ENCODE data around the gene MBD3. TPM values are rescaled to one million over a fixed set of nuclear protein-coding genes. Genes with fewer than 3 reads are reported as not detected.

MBD3 gene
- total and polyA plus RNA-seq, 5 donors = 45.8 to 96.2 (median 62.9) TPM

DNA sequence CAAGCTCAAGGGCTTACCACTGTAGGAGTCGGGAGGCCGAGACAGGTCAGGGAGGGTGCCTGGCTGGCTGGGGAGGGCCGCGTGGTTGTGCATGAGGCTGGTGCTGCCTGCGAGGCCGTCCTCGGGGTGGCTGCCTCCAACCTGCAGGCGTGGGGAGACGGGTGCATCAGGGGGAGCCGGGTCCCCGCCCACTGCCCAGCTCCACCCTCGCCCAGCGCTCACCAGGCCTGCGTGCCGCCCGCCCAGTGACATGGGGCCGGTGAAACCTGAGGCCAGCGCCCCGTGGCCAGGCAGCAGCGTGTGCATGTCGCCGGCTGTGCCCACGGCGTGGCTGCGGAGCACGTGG is 26.4 kb upstream of the MBD3 start:
- Histone ChIP-seq H3K27ac (ENCODE audit: low read length) (no peak overlapping the region), H3K4me1 (ENCODE audit: control insufficient read depth, insufficient read depth, low read length) (no peaks in the 10 kb centered on the region), H3K27me3 (ENCODE audit: control insufficient read depth, insufficient read depth) (no peaks in the 10 kb centered on the region), H3K4me3 (ENCODE audit: low read length) (no peak overlapping the region), H3K9me3 (ENCODE audit: control insufficient read depth, low read length) (no peaks in the 10 kb centered on the region)
- ATAC-seq = no peak
- 94% methylated on average over 26 of the region's 26 CpGs for WGBS
- DNase-seq = peak in 2 of 3 donors; percentile 34 to 56
- intact Hi-C loops (cut with DNase I) = no loop called here

DNA sequence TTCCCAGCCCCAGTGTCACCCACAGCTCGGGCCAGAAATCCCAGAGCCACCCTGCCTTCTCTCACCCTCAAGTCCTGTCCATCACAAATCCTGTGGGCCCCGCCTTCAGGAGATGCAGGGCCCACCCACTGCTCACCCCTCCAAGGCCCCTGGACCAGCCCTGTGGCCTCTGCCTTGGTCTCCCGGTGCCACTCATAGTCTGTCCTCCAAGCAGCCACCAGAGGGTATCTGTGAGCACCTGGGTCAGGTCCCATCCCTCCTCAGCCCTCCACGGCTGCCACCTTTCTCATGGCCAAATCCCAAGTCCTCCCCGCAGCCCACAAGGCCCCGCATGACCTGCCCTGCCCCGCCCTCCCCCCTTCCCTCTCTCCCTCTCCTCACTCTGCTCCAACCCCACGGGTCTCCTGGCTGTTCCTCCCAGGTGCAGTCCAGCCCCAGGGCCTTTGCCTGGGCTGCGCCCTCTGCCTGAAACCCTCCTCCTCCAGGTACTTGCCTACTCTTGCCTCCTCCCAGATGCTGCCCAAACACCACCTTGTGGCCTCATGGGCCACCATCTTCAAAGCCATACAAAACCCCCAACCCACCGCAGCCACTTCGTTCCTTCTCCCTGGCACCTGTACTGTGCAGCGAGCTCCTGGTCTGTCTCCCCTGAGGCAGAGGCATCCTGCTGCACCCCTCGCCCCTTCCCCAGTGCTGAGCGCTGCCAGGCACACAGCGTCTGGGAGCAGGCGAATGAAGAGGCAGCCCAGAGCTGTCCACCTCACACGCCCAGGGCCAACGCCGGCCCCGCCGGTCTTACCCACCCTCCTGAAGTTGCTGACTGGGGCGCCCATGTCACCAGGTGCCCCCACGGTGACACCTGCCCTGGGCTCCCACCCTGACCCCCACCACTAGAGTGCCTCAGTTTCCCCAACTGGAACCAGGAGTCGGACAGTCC is 25.8 kb upstream of the MBD3 start:
- DNase-seq (peak in 2 of 3 donors; percentile 51 to 63), ATAC-seq (peak in 1 of 2 donors; percentile 44)
- no peak overlapping the region for H3K27ac ChIP-seq (ENCODE audit: low read length)
- intact Hi-C loops (cut with DNase I) = no loop called here
- no peaks in the 10 kb centered on the region for H3K9me3 ChIP-seq (ENCODE audit: control insufficient read depth, low read length)
- H3K4me3 ChIP-seq (ENCODE audit: low read length) = no peak overlapping the region
- WGBS = 83% methylated on average over 24 of the region's 24 CpGs
- no peaks in the 10 kb centered on the region for H3K27me3 ChIP-seq (ENCODE audit: control insufficient read depth, insufficient read depth)
- H3K4me1 ChIP-seq (ENCODE audit: control insufficient read depth, insufficient read depth, low read length) = no peaks in the 10 kb centered on the region

DNA sequence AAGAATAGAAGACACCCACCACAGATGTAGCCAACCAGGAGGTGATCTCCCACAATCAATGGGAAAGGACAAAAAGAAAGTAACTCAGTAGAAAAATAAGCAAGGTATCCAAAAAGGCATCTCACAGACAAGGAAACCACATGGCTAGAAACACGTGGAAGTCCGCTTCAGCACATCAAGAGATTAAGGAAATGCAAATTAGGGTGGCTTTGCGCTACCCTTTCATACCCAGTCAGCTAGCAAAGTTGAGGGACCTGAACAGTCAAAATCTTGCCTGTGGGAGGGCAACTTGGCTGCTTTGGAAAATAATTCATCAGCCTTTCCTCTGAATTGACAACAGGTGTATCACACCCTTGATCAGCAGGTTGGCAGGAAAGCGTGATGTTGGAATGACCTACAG is 24.2 kb upstream of the MBD3 start:
- no peak for DNase-seq
- H3K4me1 ChIP-seq (ENCODE audit: control insufficient read depth, insufficient read depth, low read length) = no peaks in the 10 kb centered on the region
- intact Hi-C loops (cut with DNase I) = no loop called here
- no peaks in the 10 kb centered on the region for H3K9me3 ChIP-seq (ENCODE audit: control insufficient read depth, low read length)
- no peak for ATAC-seq
- WGBS = 64% methylated on average over 4 of the region's 4 CpGs
- H3K27ac ChIP-seq (ENCODE audit: low read length) = no peak overlapping the region
- no peaks in the 10 kb centered on the region for H3K27me3 ChIP-seq (ENCODE audit: control insufficient read depth, insufficient read depth)
- no peak overlapping the region for H3K4me3 ChIP-seq (ENCODE audit: low read length)

DNA sequence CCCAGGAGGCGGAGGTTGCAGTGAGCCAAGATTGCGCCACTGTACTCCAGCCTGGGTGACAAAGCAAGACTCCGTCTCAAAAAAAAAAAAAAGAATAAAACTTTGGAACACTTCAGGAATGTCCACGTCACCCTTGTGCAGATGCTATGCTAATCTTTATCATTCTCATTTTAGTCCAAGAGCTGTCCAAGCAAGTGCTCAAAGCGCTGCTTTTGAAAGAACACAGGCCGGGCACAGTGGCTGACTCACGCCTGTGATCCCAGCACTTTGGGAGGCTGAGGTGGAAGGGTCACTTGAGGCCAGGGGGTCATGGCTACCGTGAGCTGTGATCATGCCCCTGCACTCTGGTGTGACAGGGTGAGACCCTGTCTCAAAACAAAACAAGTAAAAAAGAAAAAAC is 23.7 kb upstream of the MBD3 start:
- DNase-seq (peak in 1 of 3 donors; percentile 22), ATAC-seq (no peak)

DNA sequence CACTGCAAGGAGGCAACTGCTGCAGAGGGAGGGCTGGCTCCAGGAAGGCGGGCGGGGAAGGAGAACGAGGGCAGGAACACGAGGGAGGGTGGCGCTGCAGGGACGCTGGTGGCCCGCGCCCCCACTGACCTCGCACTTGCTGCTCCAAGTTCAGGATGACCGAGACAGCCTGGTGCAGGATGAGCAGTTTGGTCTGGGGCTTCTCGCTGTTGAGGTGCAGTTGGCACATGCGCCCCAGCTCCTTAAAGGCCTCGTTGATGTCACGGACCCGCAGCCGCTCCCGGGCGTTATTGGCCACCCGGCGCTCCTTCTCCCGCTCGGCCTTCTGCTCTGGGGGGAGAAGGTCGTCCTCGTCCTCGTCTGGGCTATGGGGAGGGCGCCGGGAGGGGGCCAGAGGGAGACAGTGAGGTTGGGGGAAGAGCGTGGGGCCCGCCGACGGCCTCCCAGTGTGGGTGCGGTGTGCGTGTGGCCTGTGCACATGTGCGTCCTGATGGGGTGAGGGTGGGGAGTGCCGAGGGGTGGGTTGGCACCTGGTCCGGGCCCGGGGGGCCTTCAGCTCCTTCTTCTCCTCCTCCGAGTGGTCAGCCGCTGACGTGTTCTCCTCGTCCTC is 22.6 kb upstream of the MBD3 start:
- peak in 2 of 3 donors; percentile 41 to 62 for DNase-seq
- intact Hi-C loops (cut with DNase I) = no loop called here
- 90% methylated on average over 41 of the region's 41 CpGs for WGBS
- H3K4me1 ChIP-seq (ENCODE audit: control insufficient read depth, insufficient read depth, low read length) = no peaks in the 10 kb centered on the region
- no peak for ATAC-seq
- H3K27me3 ChIP-seq (ENCODE audit: control insufficient read depth, insufficient read depth) = no peaks in the 10 kb centered on the region
- no peak overlapping the region for H3K27ac ChIP-seq (ENCODE audit: low read length)
- no peaks in the 10 kb centered on the region for H3K9me3 ChIP-seq (ENCODE audit: control insufficient read depth, low read length)
- H3K4me3 ChIP-seq (ENCODE audit: low read length) = no peak overlapping the region

More for the DNA sequence above, 23.7 kb upstream of the MBD3 start:
- Histone ChIP-seq H3K4me1 (ENCODE audit: control insufficient read depth, insufficient read depth, low read length) (no peaks in the 10 kb centered on the region), H3K4me3 (ENCODE audit: low read length) (no peak overlapping the region), H3K27ac (ENCODE audit: low read length) (no peak overlapping the region), H3K27me3 (ENCODE audit: control insufficient read depth, insufficient read depth) (no peaks in the 10 kb centered on the region), H3K9me3 (ENCODE audit: control insufficient read depth, low read length) (no peaks in the 10 kb centered on the region)
- intact Hi-C loops (cut with DNase I) = no loop called here
- WGBS = 64% methylated on average over 8 of the region's 8 CpGs

DNA sequence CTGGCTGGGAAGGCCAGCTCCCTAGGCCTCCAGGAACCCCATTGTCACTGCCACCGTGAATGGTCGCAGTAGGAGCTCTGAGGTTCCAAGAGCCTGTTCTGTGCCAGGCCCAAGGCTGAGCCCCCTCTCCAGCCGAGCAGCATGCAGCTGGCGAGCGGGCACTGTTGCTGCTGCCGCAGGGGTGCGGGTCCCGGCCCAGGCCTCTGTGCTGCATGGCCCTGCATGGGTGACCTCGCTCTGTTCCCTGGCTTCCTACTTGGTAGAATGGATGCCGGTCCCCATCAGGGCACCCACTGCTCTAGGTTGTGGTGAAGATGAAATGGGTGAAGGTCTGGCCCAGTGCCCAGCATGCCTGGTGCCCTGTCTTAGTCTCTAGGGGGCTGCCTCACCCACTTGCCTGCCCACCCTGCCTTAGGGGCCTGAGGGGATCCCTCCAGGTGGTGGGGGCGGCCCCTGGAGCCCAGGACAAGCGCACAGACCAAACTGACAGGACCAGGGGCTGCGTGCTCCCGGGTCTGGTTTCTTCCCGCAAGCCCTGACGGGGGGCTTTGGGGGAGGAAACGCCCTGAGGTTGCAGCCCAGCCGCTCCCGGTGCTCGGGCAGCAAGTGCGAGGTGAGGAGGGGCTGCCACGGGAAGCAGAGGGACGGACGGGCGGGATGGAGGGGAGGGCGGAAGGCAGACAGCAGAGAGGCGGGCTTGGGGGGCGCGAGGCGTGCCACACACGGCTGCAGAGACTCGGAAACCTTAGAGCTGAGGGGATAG is 21.3 kb upstream of the MBD3 start:
- intact Hi-C loops (cut with DNase I) = no loop called here
- Histone ChIP-seq H3K4me3 (ENCODE audit: low read length) (no peak overlapping the region), H3K4me1 (ENCODE audit: control insufficient read depth, insufficient read depth, low read length) (no peaks in the 10 kb centered on the region), H3K27me3 (ENCODE audit: control insufficient read depth, insufficient read depth) (no peaks in the 10 kb centered on the region), H3K27ac (ENCODE audit: low read length) (no peak overlapping the region), H3K9me3 (ENCODE audit: control insufficient read depth, low read length) (no peaks in the 10 kb centered on the region)
- DNase-seq (peak in 2 of 3 donors; percentile 37 to 59), ATAC-seq (no peak)
- 90% methylated on average over 32 of the region's 32 CpGs for WGBS

DNA sequence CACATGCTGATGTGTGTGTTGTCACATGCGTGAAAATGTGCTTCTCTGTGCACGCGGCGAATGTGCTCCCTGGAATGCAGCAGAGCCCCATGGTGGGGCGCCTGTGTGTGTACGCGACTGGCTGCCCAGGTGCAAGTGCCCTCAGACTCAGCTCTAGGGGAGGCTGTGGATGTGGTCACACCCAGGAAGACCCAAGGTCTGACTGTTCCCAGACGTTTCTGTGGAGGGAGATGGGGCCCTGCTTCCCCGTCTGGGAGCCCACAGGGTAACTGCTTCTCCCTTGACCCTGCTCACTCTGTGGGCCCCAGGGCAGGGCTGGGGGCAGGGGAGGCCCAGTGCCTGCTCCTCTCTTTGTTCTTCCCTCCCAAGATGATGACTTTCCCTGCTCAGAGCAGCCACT is 20.5 kb upstream of the MBD3 start:
- no peaks in the 10 kb centered on the region for H3K9me3 ChIP-seq (ENCODE audit: control insufficient read depth, low read length)
- intact Hi-C loops (cut with DNase I) = no loop called here
- WGBS = 82% methylated on average over 9 of the region's 9 CpGs
- no peak for ATAC-seq
- no peak overlapping the region for H3K4me3 ChIP-seq (ENCODE audit: low read length)
- no peaks in the 10 kb centered on the region for H3K27me3 ChIP-seq (ENCODE audit: control insufficient read depth, insufficient read depth)
- no peaks in the 10 kb centered on the region for H3K4me1 ChIP-seq (ENCODE audit: control insufficient read depth, insufficient read depth, low read length)
- peak in 1 of 3 donors; percentile 19 for DNase-seq
- no peak overlapping the region for H3K27ac ChIP-seq (ENCODE audit: low read length)

DNA sequence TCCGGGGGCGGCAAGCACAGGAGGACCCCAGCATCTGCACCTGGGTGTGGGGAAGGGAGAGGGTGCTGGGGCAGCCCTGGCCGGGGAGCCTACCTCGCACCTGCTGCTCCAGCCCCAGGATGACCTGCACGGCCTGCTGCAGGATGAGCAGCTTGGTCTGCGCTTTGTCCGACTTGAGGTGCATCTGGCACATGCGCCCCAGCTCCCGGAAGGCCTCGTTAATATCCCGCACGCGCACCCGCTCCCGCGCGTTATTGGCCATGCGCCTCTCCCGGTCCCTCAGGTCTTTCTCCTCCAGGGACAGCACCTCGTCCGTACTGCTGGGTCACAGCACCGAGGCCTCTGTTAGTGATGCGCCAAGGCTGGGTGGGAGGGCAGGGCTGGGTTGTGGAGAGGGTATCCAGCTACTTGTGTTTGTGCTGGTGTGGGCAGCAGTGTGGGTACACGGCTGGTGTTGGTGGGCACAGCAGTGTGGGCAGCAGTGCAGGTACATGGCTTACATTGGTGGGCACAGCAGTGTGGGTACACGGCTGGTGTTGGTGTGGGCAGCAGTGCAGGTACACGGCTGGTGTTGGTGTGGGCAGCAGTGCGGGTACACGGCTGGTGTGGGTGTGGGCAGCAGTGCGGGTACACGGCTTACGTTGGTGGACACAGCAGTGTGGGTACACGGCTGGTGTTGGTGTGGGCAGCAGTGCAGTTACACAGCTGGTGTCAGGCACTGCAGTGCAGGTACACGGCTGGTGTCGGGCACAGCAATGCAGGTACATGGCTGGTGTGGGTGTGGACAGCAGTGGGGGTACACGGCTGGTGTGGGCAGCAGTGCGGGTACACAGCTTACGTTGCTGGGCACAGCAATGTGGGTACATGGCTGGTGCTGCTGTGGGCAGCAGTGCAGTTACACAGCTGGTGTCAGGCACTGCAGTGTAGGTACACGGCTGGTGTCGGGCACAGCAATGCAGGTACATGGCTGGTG is 19.7 kb upstream of the MBD3 start:
- Histone ChIP-seq H3K27ac (ENCODE audit: low read length) (no peak overlapping the region), H3K27me3 (ENCODE audit: control insufficient read depth, insufficient read depth) (no peaks in the 10 kb centered on the region), H3K9me3 (ENCODE audit: control insufficient read depth, low read length) (no peaks in the 10 kb centered on the region), H3K4me1 (ENCODE audit: control insufficient read depth, insufficient read depth, low read length) (no peaks in the 10 kb centered on the region), H3K4me3 (ENCODE audit: low read length) (no peak overlapping the region)
- no peak for ATAC-seq
- 94% methylated on average over 39 of the region's 39 CpGs for WGBS
- intact Hi-C loops (cut with DNase I) = no loop called here
- DNase-seq = peak in 1 of 3 donors; percentile 52

DNA sequence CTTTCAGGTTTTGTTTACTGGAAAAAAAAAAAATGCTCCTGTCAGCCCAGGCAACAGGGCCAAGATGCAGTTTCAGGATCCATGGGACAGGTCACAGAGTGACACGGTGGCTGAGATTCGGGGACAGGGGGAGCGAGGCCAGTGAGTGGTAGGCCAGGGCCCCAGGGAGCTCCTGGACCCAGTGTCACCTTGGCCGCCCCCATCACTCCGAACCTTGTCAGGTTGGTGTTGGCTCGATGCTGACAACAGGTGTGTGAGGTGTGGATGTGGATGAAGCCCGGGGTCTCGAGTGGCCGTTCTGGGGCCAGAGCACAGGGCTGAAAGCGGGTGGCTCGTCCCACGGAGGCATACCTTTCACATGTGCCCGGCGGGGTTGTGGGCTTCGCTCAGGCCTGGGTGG is 18.7 kb upstream of the MBD3 start:
- 93% methylated on average over 15 of the region's 15 CpGs for WGBS
- no peak overlapping the region for H3K27ac ChIP-seq (ENCODE audit: low read length)
- intact Hi-C loops (cut with DNase I) = no loop called here
- no peak for ATAC-seq
- H3K9me3 ChIP-seq (ENCODE audit: control insufficient read depth, low read length) = no peaks in the 10 kb centered on the region
- no peaks in the 10 kb centered on the region for H3K4me1 ChIP-seq (ENCODE audit: control insufficient read depth, insufficient read depth, low read length)
- peak in 1 of 3 donors; percentile 32 for DNase-seq
- H3K27me3 ChIP-seq (ENCODE audit: control insufficient read depth, insufficient read depth) = no peaks in the 10 kb centered on the region
- no peak overlapping the region for H3K4me3 ChIP-seq (ENCODE audit: low read length)

DNA sequence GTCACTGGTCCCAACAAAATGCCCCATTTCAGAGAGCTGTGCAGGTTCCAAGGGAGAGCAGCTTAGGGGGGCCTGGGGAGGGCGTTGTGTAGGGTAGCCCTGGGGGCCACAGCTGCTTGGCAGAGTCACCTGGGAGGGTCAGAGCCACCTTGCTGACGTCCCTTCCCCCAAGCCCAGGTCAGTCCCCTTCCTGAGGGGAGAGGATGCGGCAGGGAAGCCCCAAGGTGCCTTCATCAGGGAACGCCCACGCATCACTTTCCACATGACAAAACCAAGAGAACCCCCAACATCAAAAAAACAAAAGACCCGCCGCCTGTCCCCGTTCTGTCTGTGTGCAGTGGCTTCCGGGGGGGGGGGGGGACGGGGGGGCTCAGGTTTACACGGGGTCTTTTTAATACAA is 17.9 kb upstream of the MBD3 start:
- DNase-seq = no peak
- no peak overlapping the region for H3K27ac ChIP-seq (ENCODE audit: low read length)
- H3K27me3 ChIP-seq (ENCODE audit: control insufficient read depth, insufficient read depth) = no peaks in the 10 kb centered on the region
- H3K9me3 ChIP-seq (ENCODE audit: control insufficient read depth, low read length) = no peaks in the 10 kb centered on the region
- no peak for ATAC-seq
- H3K4me3 ChIP-seq (ENCODE audit: low read length) = no peak overlapping the region
- intact Hi-C loops (cut with DNase I) = no loop called here
- H3K4me1 ChIP-seq (ENCODE audit: control insufficient read depth, insufficient read depth, low read length) = no peaks in the 10 kb centered on the region
- 81% methylated on average over 11 of the region's 11 CpGs for WGBS

Data from right cardiac atrium (tissue), 5 donors.